Activated naive CD4-positive, alpha-beta T cell (primary cell): ENCODE results near the gene HDGFL3.
"Not testable (repeated sequence)": the region's sequence is repeated elsewhere in the genome, so short reads cannot be mapped to it uniquely, and the experiment has no call there.

ENCODE experiments used
- DNase-seq, 4 experiments: peaks; one replicate each; lab custom pipeline; 2025; lab: John Stamatoyannopoulos, UW

The HDGFL3 gene

DNA sequence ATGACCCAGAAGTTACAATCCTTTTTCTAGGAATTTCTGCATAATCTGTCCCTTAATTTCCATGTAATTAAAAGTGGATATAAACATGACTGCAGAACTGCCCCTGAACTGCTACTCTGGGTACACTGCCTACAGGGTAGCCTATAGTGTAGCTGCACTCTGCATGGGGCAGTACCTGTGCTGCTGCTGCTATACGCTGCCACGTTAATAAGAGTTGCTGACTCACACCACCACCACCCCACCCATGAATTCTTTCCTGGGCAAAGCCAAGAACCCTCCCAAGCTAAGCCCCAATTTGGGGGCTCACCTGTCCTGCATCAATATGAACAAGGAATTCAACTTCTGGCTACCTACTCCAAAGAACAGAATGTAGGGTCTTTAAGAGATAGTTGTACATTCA lies 13.9 kb downstream of the HDGFL3 start:
- no peak for DNase-seq

DNA sequence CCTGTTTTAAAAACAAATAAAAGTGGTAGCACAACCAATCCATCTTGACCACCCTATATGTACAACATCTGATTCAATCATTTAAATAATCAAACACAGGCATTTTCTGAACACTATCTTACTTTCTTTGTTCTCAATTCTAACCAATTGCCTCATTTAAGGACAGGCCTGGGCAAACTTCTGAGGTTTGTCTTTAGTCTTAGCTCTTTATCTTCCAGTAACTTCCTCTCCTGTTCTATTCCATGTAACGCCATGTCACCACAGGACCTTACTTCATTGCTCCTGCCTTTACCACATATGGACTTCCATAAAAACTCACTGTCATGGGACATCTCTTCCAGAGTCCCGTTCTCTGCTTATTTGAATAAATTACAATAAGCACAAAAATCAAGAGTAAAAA lies 14.9 kb downstream of the HDGFL3 start:
- DNase-seq = no peak

DNA sequence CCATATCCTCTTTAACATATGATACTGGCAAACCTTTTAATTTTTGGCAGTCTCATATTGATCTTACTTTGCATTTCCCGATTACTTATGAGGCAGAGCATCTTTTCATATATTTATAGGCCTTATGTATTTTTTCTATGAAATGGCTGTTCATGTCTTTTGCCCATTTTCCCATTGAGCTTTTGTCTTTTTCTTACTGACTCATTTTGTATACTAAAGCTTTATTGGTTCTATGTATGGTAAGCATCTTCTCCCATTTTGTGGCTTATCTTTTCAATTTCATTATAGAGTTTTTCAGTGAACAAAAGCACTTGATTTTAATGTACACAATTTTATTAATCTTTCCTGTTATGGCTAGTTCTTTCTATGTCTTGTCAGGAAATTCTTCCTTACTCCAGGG lies 17.2 kb downstream of the HDGFL3 start:
- no peak for DNase-seq

DNA sequence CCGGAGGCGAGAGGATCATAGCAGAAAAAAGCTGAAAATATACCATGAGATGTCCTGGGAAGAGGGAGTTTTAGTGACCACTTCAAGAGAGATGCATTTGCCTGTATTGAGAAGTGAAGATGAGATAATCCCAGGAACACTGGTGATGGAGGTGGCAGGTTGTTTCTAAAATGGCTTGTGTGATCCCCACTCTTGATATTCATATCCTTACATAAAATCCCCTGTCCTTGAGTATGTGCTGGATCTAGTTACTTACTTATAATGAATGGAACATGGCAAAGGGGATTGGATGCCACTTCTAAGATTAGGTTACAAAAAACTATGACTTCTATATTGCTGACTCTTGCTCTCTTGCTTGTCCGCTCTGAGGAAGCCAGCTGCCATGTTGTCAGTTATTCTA lies 22.1 kb downstream of the HDGFL3 start:
- no peak for DNase-seq

DNA sequence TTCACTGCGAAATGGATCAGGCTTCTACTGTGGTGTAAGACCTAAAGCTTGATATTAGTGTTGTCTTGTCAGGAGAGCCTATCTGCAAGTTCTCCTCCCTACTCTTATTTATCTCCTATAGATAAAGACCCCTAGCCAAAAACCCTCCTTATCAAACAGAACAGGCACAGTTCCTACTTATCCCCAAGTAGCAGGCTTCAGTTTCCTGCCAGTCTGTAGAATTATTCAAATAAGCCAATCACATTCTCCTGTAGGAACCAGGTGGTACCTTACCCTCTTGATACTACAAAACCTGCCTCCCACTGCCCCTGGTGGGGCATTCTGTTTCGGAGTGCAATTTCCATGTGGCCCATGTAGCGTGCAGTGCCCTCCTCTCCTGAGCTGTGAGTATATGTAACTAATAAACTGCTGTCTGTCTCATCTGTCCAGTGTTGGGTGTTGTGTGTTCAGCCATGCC lies 28.7 kb downstream of the HDGFL3 start:
- no peak for DNase-seq

DNA sequence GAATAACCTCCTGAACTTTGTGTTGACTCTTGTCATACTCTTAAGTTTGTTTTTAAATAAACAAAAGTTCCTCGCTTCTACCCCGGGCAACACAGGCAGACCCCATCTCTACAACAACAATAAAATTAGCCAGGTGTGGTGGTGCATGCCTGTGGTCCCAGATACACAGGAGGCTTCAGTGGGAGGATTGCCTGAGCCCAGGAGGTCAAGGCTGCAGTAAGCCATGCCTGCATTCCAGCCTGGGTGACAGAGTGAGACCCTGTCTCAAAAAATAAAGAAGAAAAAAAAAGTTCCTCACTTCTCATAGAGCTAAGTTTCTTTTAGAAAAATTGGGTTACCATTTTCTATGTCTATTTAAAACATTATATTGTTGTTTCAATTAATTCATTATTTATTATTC lies 29.2 kb downstream of the HDGFL3 start:
- no peak for DNase-seq

DNA sequence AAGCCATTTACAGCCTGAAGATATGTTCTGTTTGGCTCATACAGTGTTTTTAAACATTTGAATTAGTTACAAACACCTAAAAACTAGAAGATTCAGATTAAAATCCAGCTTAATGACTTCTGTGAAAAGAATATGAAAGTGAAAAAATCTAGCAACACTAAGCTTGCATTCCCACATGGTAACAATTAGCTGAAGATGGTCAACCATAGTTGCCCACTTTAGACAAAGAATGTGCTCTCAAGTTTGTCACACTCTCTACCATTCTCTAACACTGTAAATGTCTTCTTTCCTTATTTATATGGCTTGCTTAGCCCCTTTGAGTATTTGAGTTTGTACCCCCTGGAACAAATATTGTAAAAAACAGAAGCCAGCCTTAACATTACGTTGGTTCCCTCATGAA lies 32.7 kb downstream of the HDGFL3 start:
- DNase-seq = no peak

DNA sequence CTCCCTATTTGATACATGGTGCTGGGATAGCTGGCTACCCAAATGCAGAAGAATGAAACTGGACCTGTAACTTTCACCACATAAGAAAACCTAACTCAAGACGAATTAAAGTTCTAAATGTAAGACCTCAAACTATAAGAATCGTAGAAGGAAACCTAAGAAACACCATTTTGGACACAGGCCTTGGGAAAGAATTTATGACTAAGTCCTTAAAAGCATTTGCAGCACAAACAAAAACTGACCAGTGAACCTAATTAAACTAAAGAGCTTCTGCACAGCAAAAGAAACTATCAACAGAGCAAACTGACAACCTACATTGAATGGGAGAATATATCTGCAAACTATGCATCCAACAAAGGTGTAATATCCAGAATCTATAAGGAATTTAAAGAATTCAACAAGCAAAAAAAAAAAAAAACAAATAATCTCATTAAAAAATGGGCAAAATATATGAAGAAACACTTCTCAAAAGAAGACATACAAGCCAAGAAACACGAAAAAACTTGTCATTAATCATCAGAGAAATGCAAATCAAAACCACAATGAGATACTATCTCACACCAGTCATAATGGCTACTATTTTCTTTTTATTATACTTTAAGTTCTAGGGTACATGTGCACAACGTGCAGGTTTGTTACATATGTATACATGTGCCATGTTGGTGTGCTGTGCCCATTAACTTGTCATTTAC lies 37.0 kb downstream of the HDGFL3 start:
- DNase-seq = no peak

DNA sequence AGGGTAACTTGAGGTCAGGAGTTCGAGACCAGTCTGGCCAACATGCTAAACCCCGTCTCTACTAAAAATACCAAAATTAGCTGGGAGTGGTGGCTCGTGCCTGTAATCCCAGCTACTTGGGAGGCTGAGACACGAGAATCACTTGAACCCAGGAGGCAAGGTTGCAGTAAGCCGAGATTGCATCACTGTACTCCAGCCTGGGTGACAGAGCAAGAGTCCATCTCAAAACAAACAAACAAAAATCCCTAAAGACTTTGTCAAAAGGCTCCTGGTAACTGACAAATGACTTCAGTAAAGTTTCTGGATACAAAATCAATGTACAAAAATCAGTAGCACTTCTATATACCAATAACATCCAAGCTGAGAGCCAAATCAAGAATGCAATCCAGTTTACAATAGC lies 38.0 kb downstream of the HDGFL3 start:
- not testable (repeated sequence) for DNase-seq

DNA sequence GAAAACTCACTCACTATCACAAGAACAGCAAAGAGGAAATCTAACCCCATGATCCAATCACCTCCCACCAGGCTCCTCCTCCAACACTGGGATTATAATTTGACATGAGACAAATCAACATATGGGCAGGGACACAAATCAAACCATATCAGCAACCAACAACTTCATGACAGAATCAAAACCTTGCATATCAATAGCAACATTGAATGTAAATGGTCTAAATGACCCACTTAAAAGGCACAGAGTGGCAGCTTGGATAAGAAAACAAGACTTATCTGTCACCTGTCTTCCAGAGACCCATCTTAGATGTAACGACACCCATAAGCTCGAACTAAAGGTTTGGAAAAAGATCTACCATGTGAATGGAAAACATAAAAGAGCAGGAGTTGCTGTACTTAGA lies 40.8 kb downstream of the HDGFL3 start:
- DNase-seq = no peak

DNA sequence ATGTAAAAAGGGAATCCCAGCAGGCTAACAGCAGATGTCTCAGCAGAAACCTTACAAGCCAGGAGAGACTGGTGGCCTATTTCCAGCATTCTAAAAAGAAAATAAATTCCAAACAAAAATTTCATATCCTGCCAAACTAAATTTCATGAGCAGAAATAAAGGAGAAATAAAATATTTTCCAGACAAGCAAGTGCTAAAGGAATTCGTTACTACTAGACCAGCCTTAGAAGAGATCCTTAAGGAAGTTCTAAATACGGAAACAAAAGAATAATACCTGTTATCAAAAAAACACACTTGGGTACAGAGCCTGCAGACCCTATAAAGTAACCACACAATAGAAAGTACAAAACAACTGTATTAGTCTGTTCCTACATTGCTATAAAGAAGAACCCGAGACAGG lies 41.4 kb downstream of the HDGFL3 start:
- no peak for DNase-seq

DNA sequence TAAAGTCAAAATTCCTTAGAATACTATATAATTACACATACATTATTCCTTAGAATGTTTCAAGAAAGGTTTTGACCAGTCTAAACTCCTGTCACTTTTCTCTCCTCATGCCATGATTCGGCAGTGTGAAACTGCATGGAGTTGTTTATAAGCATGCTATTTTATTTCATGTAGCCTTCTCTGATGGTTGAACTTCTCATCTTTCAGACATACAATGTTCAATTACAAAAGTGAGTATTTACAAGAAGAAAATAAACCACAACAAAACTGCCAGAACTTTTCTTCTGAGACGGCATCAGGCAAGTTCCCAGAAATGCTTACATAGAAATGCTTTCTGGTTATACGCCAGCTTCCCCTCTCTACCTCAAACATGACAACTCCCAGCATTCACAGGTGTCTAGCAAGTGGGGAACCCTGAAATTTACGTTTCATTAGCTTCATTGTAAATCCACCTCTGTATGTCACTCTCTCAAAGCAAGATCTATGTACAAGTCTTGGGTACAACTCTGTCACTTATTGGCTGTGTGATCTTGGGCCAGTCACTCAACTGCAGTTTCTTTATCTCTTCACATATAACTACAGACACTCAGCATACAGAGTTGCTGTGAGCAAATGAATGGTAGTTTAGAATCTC lies 42.7 kb downstream of the HDGFL3 start:
- no peak for DNase-seq

DNA sequence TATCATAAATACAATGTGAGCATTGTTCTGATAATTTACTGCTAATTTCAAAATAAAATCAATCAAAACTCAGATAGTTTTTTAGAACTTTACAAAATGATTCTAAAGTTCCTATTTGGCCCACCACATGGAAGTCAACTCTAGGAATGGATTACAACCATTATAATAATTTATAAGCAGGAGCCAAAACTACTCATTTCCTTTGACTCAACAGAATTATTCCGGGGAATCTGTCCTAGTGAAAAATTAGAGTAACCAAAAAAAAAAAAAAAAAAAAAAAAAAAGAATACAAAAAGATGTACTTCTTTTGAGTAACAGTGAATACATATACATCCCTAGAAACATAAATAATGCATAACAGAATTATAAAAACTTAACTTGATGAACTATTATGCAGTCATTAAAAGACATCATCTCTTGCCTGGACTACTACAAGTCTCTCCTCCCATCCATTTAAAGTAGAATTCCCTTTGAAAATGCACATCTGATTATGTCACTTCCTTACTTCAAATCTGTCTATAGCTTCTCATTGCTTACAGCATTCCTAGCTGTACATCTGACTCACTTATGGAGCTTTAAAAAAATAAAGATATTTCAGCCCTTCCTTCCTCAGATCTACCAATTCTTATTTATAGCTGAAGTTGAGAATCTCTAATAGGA lies 43.4 kb downstream of the HDGFL3 start:
- DNase-seq = no peak

DNA sequence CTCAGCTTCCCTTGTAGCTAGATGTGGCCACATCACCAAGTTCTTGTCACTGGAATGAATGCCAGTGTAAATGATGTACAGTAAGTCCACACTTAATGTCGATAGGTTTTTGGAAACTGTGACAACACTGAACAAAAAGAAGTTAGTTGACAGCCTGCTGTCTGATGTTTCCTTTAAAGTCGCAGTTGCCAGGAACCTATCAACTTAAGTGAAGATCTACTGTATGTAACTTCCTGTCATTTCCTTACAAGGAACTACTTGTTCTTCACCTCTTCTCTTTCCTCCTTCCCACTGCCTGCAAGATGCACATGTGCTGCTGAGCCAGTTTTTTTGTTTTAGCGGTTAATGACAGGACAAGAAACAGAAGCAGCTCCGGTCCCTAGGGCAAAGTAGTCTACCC lies 44.6 kb downstream of the HDGFL3 start:
- DNase-seq = no peak

DNA sequence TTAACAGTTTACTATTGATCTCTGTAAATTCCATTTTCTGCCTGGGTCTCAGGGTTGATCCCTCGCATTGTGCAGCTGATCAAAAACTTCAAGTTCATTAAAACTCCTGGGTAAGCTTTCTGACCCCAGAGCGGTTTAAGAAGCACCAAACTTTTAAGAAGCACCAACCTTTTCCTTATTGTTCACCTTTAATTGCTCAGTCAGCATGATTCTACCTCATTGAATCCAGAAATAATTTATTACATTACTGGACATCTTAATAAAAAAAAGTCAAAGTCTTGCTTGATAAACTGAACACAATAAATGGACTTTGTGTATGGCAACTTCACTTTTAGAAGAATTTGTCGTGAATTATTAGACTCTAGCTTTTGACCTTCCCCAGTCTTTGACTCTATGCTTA lies 46.9 kb downstream of the HDGFL3 start:
- no peak for DNase-seq

DNA sequence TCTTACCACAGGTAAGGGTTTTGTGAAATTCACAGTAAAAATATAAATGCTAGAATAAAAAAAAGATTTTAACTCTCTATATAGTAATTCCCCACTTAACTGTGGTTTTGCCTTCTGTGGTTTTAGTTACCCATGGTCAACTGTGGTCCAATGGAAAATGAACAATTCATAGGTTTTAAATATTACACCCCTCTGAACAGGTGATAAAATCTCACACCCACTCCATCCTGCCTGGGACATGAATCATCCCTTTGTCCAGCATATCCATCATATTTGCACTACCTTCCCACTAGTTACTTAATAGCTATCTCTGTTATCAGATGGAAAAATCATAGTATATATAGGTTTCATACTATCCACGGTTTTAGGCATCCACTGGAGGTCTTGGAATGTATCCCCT lies 49.2 kb downstream of the HDGFL3 start:
- DNase-seq = no peak

DNA sequence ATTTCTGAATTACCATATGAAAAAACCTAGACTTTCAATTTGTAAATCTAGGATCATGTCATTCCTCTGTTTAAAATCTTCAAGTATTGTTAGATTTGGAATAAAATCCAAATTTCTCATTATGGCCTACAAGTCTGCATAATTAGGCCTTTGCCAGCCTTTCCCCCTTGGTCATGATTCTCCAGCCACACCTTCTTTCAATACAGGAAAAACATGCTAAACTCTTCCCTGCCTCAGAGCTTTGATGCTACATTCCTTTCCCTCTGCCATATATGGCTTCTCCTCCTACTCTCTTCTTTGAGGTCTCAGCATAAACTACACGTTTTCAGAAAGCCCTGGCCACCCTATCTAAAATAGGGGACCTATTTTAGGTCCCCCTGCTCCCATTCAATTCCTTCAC lies 51.7 kb downstream of the HDGFL3 start:
- DNase-seq = no peak

DNA sequence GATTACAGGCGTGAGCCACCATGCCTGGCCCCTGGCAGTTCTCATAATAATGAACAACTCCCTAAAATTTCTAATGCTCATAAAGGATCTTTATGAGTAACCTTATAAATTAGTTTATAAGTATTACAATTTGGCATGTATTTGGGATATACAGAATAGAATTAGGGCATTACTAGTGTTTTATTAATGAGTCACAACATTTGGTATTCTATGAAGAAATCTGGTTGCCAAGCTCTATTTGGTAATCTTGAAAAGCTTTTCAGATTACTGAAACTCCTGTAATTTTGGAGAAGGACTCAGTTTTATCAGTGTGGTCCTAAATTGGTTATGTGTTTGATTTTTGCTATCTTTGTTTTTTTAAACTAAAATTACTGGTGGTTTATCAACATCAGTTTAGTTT lies 54.3 kb downstream of the HDGFL3 start:
- DNase-seq = no peak

DNA sequence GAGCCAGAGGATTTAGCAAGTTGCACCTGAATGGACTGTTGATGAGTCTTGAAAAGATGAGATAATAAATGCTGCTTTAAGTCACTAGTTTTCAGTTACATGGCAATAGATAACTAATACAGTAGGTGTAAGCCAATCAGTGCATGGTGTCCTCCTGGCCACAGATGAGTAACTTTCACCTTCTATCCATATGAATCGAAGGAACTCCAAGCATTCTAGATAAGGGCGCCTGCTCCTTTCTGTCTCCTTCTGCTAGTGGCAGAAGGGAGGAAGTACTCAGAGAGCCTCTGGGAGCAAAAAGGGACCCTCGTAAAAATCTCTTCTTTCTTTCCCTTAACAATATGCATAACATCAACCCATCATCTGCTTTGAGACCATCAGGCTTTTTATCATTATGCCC lies 62.9 kb downstream of the HDGFL3 start:
- no peak for DNase-seq

DNA sequence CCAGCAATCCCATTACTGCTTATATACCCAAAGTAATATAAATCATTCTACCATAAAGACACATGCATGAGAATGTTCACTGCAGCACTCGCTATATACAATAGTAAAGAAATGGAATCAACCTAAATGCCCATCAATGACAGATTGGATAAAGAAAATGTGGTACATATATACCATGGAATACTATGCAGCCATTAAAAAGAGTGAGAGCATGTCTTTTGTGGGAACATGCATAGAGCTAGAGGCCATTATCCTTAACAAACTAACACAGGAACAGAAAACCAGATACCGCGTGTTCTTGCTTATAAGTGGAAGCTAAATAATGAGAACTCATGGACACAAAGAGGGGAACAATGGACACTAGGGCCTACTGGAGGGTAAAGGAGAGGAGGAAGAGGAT lies 65.5 kb downstream of the HDGFL3 start:
- DNase-seq = not testable (repeated sequence)

DNA sequence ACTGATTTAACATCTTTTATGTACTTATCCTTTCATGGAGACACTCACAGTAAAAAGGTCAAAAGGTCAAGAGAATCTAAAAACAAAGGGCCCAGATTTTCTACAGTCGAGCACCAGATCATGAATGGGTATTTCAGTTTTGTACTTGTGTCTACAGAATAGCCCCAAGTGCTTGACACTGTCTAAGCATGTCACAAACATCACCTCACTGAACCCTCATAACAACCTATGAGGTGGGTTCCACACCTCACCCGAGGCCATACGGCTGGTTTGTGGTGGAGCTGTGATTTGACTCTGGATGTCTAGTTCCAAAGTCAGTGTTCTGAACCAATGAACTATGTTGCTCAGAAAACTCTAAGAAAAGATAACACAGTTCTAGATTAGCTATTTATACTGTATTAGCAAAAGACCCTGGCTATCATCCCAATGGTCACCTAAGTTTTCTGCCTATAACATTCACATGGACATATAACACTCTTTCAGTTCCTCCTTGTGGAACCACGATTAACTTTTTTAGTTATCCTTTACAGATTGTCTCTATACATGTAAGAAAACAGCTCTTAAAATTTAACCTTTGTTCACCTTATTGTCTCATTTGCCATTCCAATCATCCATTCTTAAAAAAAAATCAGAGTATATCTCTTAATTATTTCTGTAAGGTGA lies 74.6 kb downstream of the HDGFL3 start:
- DNase-seq = no peak

DNA sequence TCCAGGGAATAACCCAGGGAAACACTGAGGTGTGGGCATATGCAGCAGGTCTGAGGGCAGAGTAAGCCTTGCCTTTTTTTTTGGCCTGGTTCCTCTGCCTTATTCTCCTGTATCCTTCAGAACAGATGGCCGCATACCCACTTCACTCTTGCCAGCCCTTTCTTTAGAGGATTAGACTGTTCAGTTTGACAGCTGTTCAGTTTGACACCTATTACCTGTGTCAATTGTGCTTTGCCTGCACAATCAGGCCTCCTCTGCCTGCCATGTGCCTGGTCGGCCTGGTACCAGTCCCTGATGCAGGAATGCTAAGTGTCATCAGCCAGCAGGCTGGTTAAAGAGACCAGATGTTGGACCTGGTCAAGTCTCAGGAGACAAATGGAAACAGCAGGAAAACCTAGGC lies 77.8 kb downstream of the HDGFL3 start:
- DNase-seq = no peak

DNA sequence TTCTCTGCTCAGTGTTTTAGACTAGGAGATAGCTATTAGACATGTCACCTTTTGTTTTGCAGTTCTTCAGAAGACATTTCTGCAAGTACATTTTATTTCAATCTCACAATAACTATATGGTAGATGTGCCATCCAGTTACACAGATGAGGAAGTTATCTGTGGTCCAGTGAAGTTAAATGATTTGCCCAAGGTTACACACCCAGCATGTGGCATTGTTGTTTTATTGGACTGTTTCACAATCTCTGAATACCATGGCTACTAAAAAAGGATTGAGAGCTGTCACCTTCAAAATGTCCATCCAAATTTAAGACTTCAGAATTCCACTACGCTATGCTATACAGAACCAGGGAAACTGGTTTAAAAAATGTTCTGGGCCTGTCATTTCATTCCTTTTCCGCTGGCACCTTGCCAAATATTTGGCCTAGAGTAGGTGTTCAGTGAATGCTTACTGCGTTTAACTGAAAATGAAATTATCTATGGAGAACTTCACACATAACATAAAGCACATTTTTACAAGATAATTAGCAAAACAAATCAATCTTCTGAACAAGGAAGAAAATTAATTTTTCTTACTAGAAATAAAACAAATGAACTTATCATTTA lies 80.0 kb downstream of the HDGFL3 start:
- DNase-seq = no peak
